SW480 (cell line): ENCODE measurements around the gene ZFR2.
A peak's percentile ranks its signal among the peaks of the same experiment; 100 is the strongest.
"Not testable (repeated sequence)": the region's sequence is repeated elsewhere in the genome, so short reads cannot be mapped to it uniquely, and the experiment has no call there.

Experiments
- DNase-seq: peaks from one replicate; pipeline ENCODE4 v3.0.0-alpha.2; 2016; ENCODE audit warnings: low spot score

ZFR2 gene

GRCh38 chr19:3770136-3770999 lies 98.5 kb downstream of the ZFR2 start:
- DNase-seq: no peak

DNA sequence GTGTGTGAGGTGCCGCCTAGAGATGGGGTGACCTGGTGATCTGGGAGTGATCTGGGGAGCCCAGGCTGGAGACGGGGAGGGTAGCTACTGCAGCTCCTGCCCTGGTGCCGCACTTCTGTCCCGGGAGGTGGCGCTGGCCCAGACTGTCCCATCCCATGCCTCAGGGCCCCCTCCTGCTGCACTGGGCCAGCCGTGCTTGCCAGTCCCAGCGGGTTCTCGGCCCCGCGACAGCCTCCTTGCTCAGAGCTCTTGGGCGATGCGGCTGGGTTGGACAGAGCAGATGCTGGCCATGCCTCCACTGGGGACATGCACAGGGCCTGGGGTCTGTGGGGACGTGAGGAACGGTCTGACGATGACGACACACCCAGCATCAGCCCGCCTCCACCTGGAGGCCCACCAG lies 99.3 kb downstream of the ZFR2 start:
- no peak for DNase-seq

DNA sequence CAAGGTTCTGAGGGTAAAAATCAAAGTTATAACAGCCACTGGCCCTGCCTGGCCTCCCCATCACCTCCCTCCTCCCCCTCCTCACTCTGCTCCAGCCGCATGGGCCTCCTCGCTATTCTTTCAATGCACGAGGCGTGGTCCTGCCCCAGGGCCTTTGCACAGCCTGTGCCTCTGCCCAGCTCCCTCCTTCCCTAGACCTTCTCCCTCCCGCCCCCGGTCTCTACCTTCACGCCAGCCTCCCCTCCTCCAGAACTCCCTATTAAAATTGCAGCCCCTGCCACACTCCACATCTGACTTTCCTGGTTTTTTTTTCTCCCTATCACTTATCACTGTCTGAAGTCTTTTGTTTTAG lies 100.1 kb downstream of the ZFR2 start:
- DNase-seq: no peak

- DNase-seq: no peak
Observed at GRCh38 chr19:3768015-3768747, 100.7 kb downstream of the ZFR2 start.

DNA sequence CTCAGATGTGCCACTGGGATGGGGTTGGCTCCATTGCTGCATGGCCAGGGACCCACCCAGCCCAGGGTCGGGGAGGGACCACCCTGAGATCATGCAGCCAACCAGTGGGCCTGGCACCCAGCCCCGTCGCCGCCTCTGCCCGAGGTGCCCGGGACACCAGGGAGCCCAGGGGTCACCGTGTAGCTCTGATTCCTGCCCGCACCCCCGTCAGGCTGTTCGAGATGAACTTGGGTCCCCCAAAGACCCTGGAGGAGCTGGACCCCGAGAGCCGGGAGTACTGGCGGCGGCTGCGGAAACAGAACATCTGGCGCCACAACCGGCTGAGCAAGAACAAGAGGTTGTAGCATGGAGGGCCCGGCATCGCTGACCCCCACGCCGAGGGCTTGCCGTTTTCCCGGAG lies 101.8 kb downstream of the ZFR2 start:
- DNase-seq: no peak

- no peak for DNase-seq
Observed at GRCh38 chr19:3766520-3766919, 102.3 kb downstream of the ZFR2 start.

DNA sequence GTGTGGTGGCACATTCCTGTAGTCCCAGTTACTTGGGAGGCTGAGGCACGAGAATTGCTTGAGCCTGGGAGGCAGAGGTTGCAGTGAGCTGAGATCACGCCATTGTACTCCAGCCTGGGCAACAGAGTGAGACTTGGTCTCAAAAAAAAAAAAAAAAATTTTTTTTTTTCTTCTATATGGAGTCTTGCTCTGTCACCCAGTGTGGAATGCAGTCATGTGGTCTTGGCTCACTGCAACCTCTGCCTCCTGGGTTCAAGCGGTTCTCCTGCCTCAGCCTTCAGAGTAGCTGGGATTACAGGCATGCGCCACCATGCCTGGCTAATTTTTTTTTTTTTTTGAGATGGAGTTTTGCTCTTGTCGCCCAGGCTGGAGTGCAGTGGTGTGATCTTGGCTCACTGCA lies 103.1 kb downstream of the ZFR2 start:
- DNase-seq: not testable (repeated sequence)

DNA sequence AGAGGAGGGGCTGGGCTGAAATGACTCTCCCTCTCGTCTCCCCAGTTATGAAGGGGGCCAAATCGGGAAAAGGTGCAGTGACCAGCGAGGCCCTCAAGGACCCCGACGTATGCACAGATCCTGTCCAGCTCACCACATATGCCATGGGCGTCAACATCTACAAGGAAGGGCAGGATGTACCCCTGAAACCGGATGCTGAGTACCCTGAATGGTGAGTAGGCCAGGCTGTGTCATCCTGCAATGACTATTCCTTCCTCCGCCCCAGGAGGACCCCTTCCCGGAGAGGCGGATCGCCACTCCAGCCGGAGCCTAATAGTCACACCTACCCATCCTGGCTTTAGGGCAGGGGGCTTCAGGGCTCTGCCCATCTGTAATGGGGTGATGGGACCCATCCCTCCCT lies 103.7 kb downstream of the ZFR2 start:
- no peak for DNase-seq

- DNase-seq: peak; percentile 94
Observed at GRCh38 chr19:3762501-3763459, 106.1 kb downstream of the ZFR2 start, which contains the start of gene MRPL54. Gene MRPL54 (plus strand): TSS chr19:3762682. CDS start chr19:3762701, 19 bp downstream.

DNA sequence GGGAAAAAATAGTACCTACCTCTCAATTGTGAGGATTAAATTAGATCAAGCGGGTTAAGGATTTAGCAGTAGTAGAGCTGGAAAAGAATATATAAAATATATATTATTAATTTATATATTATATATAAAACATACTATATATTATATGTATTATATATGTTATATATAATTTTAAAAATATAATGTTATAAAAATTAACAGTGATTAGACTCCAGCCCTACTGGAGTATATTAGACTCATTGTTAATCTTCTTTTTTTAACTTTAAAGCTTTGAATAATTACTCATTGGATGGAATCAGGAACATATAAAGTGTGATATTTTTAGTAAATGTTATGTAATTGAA lies 106.7 kb downstream of the ZFR2 start:
- no peak for DNase-seq

DNA sequence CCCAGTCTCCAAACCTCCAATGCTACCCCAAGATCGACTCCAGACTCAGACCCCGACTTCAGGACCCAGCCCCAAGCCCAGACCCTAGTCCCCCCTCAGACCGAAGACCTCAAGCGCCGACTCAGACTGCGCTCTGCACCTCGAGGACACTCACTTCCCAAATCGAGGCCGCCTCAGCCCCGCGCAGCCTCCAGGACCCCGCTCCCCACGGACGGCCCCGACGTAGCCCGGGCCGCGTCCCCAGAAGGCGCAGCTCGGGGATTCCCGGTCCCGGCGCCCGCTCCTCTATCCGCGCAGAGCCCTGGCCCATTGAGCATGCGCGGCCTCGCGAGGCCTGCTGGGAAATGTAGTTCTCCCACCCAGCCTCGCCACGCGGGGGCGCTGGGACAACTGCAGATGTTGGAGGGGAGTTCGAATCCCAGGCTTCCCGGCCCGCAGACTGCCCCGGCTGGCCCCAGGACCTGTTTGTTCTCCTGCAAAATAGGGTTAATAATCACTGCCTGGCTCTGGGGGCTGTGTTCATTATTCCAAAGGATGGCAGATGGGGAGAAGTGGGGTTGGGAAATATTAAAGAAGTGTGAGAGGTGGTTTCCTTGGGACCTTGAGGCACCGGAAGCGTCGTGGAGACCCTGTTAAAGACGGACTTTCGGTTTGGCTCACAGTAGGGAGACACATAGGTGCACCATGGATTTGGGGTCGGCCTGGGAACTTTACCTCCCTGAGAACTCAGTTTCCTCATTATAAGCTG lies 107.3 kb downstream of the ZFR2 start, which contains the start of gene APBA3:
Gene APBA3, minus strand, starts transcription at position 311 of the 748 bp plus-strand sequence. CDS start 1,428 bp downstream, outside the sequence.
- DNase-seq: peak; percentile 53

- DNase-seq: no peak
Observed at GRCh38 chr19:3760871-3761361, 107.9 kb downstream of the ZFR2 start.

GRCh38 chr19:3759482-3760254 lies 109.2 kb downstream of the ZFR2 start:
- no peak for DNase-seq

- not testable (repeated sequence) for DNase-seq
Observed at GRCh38 chr19:3758297-3758696, 110.5 kb downstream of the ZFR2 start.

DNA sequence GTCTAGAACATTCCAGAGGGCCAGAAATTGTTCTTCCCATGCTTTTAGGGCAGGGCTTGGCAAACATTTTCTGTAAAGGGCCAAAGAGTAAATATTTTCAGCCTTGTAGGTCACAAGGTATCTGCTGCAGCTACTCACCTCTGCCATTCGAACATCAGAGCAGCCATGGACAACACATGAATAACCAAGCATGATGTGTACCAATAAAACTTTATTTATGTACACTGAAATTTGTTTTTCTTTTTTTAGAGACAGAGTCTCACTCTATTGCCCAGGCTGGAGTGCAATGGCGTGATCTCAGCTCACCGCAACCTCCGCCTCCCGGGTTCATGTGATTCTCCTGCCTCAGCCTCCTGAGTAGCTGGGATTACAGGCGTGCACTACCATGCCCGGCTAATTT lies 111.1 kb downstream of the ZFR2 start:
- DNase-seq: not testable (repeated sequence)
